ENCODE data around the gene DYNC2LI1. TPM values are rescaled to one million over a fixed set of nuclear protein-coding genes. Genes with fewer than 3 reads are reported as not detected.
A peak's percentile ranks its signal among the peaks of the same experiment; 100 is the strongest.
"Not testable (repeated sequence)": the region's sequence is repeated elsewhere in the genome, so short reads cannot be mapped to it uniquely, and the experiment has no call there.

The DYNC2LI1 gene
- 10 to 100 TPM in 1 of 2 donors, 1 to 10 TPM in 1; 6.4 to 10.1 TPM for total RNA-seq
- long read RNA-seq, partial matches to known transcripts: 0 of 6 reads
- long read RNA-seq, other reads (novel, unspliced or antisense): 0 of 6 reads

DNA sequence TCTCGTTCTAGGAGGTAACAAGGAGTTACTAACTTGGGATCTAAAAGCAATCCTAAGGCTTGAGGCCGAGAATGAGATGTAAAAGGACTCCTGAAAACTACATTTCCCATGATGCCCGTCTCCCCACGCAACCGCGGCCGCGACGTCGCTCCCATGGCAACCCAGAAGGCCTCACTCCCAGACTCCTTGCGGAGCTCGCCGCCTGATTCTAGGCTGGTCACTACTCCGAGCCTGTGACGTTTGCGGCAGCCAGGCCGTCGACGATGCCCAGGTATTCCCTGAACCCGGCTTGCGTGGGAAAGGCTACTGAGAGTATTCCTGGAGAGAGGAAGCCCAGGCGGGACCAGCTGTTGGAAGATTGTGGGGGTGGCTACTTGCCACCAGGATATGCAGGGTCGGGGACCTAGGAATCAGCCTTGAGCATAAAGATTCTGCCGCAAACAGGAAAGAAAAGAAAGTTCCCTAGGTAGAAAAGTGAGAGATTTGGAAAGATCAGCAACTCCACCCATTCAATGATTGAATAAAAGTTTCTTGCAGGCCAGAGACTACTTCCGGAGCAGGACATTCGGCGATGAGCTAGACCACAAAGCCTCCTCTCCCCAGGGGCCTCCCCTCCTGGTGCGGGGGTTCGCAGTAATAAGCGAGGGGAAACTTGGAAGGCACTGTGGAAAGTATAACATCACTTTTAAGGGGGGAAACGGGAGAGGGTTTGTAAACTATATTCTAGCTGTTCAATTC lies at the start of gene DYNC2LI1:
TSS of gene DYNC2LI1 (plus strand) at position 164 of the 738 bp plus-strand sequence. CDS start at position 264, 100 bp downstream.
- intact Hi-C loops (cut with DNase I): no loop called here
- DNase-seq (peak; percentile 87), ATAC-seq (peak; percentile 99)

DNA sequence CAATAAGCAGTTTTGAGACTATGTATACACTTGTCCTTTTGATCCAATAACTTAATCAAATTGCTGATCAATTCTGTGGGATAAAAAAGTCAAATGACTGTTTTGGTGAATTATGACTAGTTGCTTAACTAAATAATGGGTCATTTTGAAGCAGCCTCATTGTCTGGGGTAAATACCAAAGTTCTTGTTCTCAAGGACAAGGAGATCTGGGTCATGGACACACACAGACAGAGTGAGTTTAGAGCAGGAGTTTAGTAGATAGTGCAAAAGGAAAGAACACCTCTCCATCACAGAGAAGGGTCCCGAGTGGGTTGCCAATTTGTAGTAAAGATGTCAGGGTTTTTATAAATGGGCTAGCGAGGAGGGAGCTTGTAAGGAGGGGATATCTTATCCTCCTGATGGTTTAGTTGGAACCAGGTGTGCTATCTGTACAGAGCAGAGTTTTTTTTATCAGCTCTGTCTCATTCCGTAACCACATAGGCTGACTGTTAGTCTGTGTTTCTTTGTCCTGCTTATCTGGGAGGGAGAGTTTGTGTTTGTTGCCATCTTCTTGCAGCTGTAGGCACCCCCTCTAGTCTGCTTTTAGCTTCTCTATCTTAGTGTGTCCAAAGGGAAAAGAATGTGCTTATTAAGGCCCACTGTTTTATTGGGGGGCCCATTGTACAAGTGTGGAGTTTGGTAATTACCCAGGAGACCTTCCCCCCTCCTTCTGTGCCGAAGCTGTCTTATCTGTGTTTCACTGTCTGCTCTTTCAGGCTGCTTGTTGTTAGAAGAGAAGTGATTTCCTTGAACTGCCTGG lies 48.9 kb upstream of the DYNC2LI1 start:
- intact Hi-C loops (cut with DNase I): no loop called here
- DNase-seq: no peak
- ATAC-seq: peak in 1 of 2 donors; percentile 89

DNA sequence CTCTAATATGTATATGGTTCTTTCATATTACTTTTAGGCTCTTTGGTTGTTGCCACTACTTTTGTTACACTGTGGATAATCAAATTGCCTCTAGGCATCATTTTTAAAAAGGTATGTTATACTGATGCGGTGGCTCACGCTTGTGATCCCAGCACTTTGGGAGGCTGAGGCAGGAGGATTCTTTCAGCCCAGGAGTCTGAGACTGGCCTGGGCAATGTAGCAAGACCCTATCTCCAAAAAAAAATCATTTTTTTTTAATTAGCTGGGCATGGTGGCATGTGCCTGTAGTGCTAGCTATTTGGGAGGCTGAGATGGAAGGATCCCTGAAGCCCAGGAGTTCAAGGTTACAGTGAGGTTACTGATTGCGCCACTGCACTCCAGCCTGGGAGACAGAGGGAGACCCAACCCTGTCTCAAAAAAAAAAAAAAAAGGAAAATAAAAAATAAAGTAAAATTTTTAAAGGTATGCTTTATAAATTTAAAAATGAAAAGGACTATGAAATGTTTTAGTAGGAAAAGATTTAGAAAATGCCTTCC lies 48.1 kb upstream of the DYNC2LI1 start:
- DNase-seq (no peak), ATAC-seq (no peak)

DNA sequence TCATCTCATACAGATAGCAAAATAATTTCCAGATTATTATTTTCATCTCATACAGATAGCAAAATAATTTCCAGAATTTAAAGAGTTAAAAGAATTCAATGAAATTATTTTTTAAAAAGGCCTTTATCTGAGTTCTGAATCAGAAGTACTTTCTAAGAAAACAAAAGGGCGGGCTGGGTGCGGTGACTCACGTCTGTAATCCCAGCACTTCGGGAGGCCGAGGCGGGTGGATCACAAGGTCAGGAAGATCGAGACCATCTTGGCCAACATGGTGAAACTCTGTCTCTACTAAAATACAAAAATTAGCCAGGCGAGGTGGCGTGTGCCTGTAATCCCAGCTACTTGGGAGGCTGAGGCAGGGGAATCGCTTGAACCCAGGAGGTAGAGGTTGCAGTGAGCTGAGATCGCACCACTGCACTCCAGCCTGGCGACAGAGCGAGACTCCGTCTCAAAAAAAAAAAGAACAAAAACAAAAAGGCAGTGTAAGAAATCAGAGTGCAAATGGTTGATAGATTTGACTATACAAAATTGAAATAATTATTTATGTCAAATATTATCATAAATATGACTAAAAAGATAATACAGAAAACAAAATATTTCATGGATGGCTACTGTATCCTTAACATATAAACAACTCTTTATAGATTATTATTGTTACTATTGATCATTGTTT lies 46.7 kb upstream of the DYNC2LI1 start:
- DNase-seq; ATAC-seq; intact Hi-C loops (cut with DNase I): not testable (repeated sequence)

More for the DNA sequence above, 48.1 kb upstream of the DYNC2LI1 start:
- intact Hi-C loops (cut with DNase I): no loop called here

DNA sequence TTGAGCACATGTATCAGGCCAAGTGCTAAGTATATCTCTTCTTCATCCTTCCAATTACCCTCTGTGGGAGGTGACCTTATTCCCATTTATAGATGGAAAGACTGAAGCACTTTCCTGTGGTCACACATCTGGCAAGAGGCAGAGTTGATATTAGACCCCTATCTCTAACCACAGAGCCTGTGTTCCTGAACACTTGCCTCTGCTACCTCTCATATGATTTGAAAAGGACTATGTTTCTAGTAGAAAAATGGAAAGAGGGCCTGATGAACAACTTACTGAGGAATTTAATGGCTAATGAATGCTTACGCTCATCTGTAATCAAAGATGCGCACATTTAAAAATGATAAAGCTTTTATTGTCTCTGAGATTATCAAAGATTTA lies 46.2 kb upstream of the DYNC2LI1 start:
- ATAC-seq: no peak
- no peak for DNase-seq
- intact Hi-C loops (cut with DNase I): no loop called here

DNA sequence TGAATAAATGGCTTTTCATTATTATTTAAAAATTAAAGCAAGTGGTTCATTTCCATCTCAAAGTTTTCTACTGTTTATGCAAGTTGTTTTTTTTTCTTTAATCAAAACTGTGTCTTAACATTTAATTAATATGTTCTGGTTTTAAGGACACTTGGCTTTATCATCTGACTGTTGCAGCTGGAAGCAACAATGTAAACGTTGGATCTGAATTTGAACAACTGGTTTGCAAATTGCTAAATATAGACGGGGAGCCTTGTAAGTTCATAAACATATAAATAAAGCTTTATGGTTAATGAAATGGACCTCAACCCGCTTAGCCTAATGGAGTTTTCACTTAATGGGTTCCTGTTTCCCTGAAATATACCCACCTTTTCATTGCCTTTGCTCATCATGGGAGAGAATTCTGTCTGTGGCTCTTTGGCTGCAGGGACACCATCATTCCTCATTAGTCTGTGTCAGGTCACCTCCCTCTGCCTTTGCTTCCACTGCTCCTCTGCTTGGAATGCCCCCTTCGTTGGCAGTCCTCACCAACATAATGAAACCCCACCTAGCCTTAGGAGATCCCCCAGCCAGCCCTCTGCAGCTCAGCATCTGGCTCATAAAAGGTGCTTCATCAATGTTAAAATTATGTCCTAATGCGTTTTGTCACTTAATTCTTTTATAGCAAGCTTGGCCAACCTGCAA lies 44.2 kb upstream of the DYNC2LI1 start:
- ATAC-seq (no peak), DNase-seq (no peak)
- intact Hi-C loops (cut with DNase I): no loop called here

DNA sequence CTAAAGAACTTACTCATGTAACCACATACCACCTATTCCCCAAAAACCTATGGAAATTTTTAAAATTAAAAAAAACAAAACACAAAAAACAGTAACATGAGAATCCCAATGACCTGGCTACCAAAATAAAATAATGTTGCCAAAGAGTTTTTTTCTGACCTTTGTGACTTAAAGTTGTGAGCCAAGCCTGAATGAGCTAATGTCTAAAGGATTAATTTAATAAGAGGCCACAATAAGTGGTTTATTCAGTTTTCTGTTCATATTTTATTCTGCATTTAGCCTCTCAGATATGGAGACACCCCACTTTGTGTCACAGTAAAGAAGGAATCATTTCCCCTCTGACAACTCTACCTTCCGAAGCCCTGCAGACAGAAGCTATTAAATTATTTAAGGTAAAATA lies 42.6 kb upstream of the DYNC2LI1 start:
- DNase-seq (no peak), ATAC-seq (peak in 1 of 2 donors; percentile 62)
- intact Hi-C loops (cut with DNase I): no loop called here

DNA sequence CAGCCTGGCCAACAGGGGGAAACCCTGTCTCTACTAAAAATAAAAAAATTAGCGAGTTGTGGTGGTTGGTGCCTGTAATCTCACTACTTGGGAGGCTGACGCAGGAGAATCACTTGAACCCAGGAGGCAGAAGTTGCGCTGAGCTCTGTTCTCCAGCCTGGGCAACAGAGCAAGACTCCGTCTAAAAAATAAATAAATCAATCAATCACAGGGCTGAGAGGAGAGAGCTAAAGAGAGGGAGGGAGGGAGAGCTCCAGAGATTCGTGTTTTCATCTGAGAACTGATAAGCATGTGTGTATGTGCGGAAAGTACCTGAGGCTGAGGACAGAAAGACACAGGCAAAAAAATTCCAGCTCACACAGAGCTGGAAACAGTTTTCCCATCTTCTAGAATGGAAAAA lies 37.2 kb upstream of the DYNC2LI1 start:
- no peak for DNase-seq
- intact Hi-C loops (cut with DNase I): no loop called here
- no peak for ATAC-seq

DNA sequence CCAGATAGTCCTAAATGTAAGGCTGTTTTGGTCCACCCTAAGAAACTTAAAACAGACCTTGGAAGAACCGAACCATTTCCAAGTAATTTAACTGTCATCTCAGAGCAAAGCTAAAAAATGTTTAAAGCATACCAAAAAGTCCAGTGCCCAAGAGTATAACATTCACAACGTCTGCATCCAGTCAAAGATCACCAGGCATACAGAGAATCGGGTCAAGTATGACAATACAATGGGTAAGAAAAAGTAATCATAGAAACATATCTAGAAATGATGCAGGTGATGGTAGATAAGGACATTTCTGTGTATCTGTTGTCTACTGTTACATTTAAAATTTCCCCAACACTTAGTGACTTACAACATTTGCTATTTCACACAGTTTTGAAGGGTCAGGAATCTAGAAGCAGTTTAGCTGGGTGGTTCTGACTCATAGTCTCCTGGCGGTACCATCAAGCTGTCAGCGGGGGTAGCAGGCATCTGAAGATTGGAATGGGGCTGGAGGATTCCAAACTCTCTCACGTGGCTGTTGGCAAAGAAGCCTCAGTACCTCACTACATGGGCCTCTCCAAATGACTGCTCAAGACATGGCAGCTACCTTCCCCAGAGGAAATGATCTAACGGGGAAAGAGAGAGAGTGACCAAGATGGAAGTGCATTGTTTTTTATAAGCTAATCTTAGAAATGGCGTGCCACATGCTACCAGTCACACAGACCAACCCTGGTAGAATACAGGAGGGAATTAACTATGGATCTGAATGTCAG lies 36.6 kb upstream of the DYNC2LI1 start:
- ATAC-seq: peak; percentile 50 to 97
- peak; percentile 29 for DNase-seq
- intact Hi-C loops (cut with DNase I): no loop called here

DNA sequence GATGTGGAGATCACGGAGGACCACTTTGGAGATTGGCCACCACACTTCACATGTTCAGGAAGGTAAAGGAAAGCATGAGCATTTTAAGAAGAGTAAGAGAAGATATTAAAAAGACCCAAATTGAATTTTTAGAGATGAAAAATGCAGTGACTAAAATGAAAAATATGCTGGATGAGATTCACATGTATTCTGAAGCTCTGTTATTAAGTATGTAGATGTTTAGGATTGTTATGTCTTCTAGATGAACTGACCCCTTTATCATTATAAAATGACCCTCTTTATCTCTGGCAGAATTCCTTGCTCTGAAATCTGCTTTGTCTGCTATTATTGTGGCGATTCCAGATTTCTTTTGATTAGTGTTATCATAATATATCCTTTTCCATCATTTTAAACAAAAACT lies 36.0 kb upstream of the DYNC2LI1 start:
- DNase-seq (no peak), ATAC-seq (peak in 1 of 2 donors; percentile 14)
- intact Hi-C loops (cut with DNase I): no loop called here

DNA sequence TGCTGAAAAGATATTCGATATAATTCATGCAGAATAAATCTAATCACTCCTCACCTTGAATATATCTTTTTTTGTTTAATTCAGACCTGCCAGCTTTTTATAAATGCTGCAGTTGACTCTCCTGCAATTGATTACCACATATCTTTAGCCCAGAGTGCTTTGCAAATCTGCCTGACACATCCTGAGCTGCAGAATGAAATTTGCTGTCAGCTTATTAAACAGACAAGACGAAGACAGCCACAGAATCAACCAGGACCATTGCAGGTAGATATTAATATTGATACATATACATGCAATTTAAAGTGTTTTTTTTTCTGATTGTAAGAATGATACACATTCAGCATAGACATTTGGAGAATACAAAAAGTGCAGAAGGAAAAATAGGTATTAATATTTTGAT lies 35.6 kb upstream of the DYNC2LI1 start:
- DNase-seq: no peak
- ATAC-seq: no peak
- intact Hi-C loops (cut with DNase I): no loop called here

DNA sequence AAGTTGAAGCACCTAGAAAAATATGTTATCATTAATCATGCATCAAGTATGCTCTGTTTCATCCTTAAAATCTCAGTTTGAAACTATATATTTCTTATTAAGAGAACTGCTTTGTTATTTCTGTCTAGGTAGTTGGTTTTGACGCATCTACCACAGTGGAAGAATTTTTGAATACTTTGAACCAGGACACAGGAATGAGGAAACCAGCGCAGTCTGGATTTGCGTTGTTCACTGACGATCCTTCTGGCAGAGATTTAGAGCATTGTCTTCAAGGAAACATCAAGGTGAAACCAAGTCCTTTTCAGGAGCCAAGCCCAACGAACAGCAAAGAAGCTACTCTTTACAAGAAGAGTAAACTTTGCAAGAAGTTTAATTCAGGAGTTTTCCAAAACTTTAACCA lies 30.1 kb upstream of the DYNC2LI1 start:
- DNase-seq (no peak), ATAC-seq (no peak)
- intact Hi-C loops (cut with DNase I): no loop called here

DNA sequence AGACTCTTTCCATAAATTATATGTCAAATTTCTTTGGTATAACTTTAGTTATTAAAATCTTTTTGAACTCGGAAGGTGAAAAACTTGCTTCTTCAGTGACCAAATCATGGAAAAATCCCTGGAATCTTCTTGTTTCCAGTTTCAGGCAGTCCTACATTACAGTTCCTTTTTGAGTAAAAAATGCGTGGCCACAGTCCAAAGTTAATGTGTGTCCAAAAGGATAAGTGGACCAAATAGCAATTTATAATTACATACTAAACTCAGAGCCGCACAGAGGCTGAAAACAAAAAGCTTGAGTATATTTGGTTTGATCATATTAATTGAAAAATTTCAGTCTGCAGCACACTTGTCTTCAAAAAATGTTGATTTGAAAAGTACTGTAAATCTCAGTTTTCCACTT lies 28.4 kb upstream of the DYNC2LI1 start:
- intact Hi-C loops (cut with DNase I): no loop called here
- no peak for ATAC-seq
- DNase-seq: no peak

DNA sequence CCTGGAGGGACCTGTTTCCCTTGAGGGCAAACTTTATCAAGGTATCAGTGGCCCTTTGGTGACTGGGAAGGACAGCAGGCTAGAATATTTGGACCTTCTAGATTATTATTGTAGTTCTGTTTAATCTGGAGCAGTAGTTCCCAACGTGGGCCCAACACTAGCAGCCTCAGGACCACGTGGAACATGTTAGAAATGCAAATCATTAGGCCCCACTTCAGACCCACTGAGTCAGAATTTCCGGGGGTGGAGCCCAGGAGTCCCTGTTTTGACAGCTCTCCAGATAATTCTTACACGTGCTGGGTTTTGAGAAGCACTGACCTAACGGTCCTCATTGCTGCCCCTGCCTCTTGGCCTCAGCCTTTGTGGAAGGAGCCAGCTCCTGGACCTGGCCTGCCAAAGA lies 25.5 kb upstream of the DYNC2LI1 start:
- ATAC-seq (no peak), DNase-seq (no peak)
- intact Hi-C loops (cut with DNase I): no loop called here

DNA sequence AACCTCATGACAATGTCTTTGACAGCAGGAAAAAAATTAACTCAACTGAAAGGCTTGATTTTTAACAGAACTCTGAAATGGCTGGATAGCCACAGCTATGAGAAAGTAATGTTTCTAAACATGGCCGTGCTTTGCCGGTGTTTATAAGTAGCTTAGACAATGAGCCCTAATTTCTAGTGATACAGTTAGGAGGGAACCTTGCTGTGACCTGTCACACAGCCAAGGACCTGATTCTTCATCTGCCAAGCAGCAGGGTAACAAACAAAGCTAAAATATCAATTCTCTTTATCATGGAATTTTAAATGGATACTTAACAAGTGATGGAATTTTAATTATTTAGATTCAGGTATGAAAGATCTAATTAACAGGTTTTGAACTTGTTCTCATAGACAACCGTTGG lies 24.3 kb upstream of the DYNC2LI1 start:
- ATAC-seq (no peak), DNase-seq (no peak)
- intact Hi-C loops (cut with DNase I): no loop called here

DNA sequence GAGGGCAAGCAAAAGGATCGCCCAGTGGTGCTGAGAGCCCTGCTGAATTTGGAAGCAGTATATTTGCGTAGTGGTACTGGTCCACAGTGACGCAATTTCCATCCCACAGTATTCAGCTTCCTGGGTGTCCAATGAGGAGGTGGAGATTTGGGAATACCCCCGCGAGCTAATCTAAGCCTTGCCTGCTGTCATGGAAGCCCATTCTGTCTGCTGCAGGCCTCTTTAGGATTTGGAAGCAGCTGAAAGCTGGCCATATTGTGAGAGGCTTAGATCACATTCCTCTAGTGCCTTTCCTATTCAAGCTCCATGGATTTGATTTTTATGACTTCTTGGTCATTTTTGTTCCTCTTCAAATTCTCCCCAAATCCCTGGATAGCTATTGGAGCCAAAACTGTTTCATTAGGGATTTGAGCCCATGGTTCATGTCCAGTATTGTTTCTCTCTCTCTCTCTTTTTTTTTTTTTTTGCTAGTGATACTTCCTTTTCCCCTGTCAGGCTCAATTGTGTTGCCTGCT lies 22.3 kb upstream of the DYNC2LI1 start:
- intact Hi-C loops (cut with DNase I): no loop called here
- peak in 1 of 2 donors; percentile 13 for ATAC-seq

DNA sequence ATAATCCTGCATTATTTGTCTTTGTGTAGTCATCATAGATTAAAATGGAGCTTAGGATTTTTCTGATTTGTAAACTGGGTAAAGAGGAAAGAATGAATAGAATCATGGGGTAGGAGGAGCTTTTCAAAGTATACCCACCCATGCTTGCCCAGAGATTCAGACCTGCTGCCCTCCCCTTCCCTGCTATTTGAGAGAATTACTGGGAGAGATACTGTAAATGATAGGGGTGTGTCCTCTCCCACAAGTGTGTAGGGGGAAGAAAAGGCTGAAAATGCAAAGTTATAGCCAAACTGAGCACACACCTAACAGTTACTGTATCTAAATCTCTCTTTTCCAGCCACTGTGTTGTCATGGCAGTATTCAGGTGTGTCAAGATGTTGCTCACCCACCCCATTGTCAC lies 21.5 kb upstream of the DYNC2LI1 start:
- intact Hi-C loops (cut with DNase I): no loop called here
- DNase-seq: no peak
- no peak for ATAC-seq

More for the DNA sequence above, 22.3 kb upstream of the DYNC2LI1 start:
- no peak for DNase-seq

DNA sequence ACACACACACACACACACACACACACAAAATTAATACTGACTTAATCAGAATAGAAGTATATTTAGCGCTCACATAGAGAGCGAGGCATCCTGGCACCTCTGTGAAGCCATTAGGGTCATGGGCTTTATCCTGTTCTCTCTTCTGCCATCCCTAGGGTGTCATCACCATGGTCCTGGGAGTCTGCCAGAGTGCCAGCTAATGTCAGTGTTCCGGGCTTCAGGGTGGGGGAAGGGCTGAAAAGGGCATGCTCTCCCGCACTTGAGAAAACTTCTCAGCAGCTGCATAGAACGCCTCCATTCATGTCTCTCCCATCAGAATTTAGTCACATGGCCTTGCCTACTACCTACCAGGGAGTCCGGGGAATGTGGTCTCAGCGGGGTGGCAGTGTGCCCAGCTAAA lies 19.7 kb upstream of the DYNC2LI1 start:
- ATAC-seq (peak; percentile 85 to 94), DNase-seq (peak; percentile 66)

More for the DNA sequence above, 19.7 kb upstream of the DYNC2LI1 start:
- intact Hi-C loops (cut with DNase I): no loop called here
